HL-60 (cell line): ENCODE data around the gene FYN.

Source experiments
- DNase-seq, 2 experiments: peaks; one replicate each; pipeline ENCODE4 v3.0.0-alpha.2; 2010 to 2020; ENCODE audit warnings: low read depth in 1 of 2, low spot score in 1 of 2
- H3K27ac ChIP-seq: fragments of 250-450 bp; sonication (Bioruptor Pico); replicated peaks from 2 replicates; pipeline ENCODE4 v1.5.1; 2020; ENCODE audit warnings: mild to moderate bottlenecking, moderate library complexity
- H3K27me3 ChIP-seq: fragments of 250-450 bp; sonication (Bioruptor Pico); 2 replicates; pipeline ENCODE4 v1.5.1; 2021; ENCODE audit warnings: mild to moderate bottlenecking, moderate library complexity; ENCODE audit not compliant: insufficient read depth, poor library complexity, severe bottlenecking
- H3K4me3 ChIP-seq: replicated peaks from 2 replicates; pipeline ENCODE4 v1.5.1; 2011; ENCODE audit warnings: mild to moderate bottlenecking, control low read depth, low read length; ENCODE audit not compliant: insufficient read depth
- GABPA ChIP-seq: IDR thresholded peaks from 2 replicates; pipeline ENCODE4 v1.6.1; 2012; ENCODE audit warnings: low read depth
- POLR2AphosphoS5 ChIP-seq: IDR thresholded peaks from 2 replicates; pipeline ENCODE4 v1.6.1; 2012; ENCODE audit warnings: low read depth
- SPI1 ChIP-seq: IDR thresholded peaks from 2 replicates; pipeline ENCODE4 v1.6.1; 2012; ENCODE audit warnings: low read depth, mild to moderate bottlenecking, borderline replicate concordance
- TF ChIP-seq, protein P1 (sequence below): IDR thresholded peaks from one replicate; pipeline ENCODE4 v1.5.1; 2011; ENCODE audit warnings: low read length, control low read depth, inconsistent platforms; ENCODE audit not compliant: insufficient read depth
- TF ChIP-seq, protein P2 (sequence below): IDR thresholded peaks from 2 replicates; pipeline ENCODE4 v1.6.1; 2012; ENCODE audit warnings: low read depth; ENCODE audit not compliant: insufficient replicate concordance

FYN gene

DNA sequence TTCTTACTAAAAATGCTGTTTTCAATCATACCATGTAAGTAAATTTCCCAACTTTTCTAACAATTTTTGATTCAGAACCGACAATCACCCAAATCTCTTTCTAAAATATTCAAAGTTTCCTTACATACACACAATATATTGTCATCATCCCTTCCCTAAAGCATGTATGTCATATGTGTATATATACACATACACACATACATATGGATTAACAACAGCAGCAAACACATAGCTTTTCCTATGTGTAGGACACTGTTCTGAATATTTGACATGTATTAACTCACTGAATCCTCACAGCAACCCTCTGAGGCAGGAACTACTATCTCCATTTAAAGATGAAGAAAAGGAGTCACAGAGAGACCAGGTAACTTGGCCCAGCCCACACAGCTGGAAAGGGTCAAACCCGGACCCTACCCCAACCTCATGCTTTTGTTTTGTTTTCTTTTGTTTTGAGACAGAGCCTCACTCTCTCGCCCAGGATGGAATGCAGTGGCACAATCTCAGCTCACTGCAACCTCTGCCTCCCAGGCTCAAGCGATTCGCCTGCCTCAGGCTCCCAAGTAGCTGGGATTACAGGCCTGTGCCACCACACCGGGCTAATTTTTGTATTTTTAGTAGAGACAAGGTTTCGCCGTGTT is 7.2 kb downstream of the FYN start:
- H3K27ac ChIP-seq = no peak overlapping the region
- no peak overlapping the region for H3K4me3 ChIP-seq
- TF ChIP-seq POLR2AphosphoS5 (no peak), GABPA (no peak), SPI1 (no peak)
- TF ChIP-seq, protein P1, sequence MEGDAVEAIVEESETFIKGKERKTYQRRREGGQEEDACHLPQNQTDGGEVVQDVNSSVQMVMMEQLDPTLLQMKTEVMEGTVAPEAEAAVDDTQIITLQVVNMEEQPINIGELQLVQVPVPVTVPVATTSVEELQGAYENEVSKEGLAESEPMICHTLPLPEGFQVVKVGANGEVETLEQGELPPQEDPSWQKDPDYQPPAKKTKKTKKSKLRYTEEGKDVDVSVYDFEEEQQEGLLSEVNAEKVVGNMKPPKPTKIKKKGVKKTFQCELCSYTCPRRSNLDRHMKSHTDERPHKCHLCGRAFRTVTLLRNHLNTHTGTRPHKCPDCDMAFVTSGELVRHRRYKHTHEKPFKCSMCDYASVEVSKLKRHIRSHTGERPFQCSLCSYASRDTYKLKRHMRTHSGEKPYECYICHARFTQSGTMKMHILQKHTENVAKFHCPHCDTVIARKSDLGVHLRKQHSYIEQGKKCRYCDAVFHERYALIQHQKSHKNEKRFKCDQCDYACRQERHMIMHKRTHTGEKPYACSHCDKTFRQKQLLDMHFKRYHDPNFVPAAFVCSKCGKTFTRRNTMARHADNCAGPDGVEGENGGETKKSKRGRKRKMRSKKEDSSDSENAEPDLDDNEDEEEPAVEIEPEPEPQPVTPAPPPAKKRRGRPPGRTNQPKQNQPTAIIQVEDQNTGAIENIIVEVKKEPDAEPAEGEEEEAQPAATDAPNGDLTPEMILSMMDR = no peak
- TF ChIP-seq, protein P2, sequence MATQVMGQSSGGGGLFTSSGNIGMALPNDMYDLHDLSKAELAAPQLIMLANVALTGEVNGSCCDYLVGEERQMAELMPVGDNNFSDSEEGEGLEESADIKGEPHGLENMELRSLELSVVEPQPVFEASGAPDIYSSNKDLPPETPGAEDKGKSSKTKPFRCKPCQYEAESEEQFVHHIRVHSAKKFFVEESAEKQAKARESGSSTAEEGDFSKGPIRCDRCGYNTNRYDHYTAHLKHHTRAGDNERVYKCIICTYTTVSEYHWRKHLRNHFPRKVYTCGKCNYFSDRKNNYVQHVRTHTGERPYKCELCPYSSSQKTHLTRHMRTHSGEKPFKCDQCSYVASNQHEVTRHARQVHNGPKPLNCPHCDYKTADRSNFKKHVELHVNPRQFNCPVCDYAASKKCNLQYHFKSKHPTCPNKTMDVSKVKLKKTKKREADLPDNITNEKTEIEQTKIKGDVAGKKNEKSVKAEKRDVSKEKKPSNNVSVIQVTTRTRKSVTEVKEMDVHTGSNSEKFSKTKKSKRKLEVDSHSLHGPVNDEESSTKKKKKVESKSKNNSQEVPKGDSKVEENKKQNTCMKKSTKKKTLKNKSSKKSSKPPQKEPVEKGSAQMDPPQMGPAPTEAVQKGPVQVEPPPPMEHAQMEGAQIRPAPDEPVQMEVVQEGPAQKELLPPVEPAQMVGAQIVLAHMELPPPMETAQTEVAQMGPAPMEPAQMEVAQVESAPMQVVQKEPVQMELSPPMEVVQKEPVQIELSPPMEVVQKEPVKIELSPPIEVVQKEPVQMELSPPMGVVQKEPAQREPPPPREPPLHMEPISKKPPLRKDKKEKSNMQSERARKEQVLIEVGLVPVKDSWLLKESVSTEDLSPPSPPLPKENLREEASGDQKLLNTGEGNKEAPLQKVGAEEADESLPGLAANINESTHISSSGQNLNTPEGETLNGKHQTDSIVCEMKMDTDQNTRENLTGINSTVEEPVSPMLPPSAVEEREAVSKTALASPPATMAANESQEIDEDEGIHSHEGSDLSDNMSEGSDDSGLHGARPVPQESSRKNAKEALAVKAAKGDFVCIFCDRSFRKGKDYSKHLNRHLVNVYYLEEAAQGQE = no peak
- peaks cover 2% of the 10 kb centered on the region for H3K27me3 ChIP-seq
- DNase-seq = no peak

DNA sequence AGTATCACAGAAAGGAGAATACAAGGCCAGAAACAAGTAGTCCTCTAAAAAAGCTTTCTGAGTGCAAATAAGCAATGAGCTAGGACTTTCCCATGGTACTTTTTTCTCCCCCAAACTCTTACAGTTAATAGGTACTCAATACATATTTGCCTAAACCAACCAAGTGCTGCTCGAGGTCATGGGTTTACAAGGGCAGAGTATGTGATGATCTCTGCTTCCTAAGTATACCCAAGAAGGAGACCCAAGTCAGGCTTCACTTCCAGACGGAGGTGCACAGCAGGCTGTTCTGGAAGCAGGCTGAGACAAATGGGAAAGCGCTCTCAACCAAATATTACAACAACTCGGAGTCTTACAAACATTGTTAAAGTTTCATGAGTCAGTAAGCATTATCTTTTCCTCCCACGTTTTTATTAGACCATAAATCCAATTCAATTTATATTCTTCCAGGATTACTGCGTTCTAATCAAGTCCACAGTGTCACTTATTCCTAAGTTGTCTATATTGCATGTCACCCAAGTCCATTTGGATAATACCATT is 8.1 kb downstream of the FYN start:
- DNase-seq = no peak
- H3K27ac ChIP-seq = no peak overlapping the region

DNA sequence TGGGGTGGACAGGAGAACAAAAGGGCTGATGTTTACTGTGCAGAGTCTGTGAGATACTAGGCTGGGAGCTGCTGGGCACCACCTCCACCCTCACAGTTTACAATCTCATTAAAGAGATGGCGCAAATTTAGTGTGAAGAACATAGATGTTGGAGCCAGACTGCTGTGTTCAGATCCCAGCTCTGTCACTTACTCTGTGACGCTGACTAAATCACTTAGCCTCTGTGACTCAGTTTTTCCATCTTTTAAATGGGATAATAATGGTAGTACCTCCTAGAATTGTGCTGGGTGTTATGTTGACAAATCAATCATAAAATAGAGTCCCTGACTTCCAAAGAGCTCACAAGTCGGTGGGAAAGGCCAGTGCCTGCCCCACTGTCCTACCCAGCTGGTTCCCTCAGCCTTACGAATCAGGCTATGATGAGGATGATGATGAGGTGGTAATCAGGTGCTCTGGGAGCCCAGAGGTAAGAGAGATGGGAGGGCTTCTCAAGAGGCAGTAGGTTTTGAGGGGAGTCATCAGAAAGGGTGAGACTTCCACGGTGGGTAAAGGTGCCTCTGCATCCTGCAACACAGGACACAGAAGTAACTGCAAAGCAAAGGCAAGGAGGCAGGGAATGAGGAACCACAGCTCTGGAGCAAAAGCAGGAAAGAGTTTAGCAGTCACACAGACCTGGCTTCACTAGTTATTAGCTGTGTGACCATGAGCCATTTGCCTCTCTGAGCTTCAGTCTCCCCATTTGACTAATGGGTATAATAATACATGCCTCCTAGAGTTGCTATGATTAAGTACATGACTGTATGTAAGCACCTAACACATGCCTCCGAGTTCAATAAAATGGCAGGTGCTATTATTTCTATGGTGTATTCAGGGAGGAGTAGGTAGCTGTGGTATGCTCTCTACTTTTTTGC is 8.9 kb downstream of the FYN start:
- no peak for TF ChIP-seq GABPA
- DNase-seq = no peak
- Histone ChIP-seq H3K4me3 (no peak overlapping the region), H3K27ac (no peak overlapping the region), H3K27me3 (peaks cover 2% of the 10 kb centered on the region)

More for the DNA sequence above, 8.1 kb downstream of the FYN start:
- Histone ChIP-seq H3K4me3 (no peak overlapping the region), H3K27me3 (peaks cover 2% of the 10 kb centered on the region)
- TF ChIP-seq, protein P1 = no peak
- TF ChIP-seq, protein P2 = no peak
- TF ChIP-seq POLR2AphosphoS5 (no peak), GABPA (no peak), SPI1 (no peak)

DNA sequence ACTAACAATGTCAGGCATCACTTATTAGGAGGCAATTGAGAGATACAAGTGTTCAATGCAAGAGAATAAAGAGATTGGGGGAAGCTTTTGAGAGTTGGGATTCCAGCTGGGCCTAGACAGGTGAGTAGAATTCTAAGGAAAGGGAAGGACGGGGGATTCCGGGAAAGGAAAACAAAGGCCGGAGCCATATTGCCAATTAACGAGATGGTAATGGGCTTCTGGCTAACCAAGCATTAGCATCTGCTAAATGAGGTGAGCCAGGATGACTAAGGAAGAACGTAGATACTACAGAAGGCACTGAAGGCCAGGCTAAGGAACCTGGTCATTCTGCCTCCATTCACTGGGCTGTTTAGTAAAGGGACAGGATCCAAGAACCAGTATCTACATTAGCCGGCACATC is 10.5 kb downstream of the FYN start:
- DNase-seq = no peak
- Histone ChIP-seq H3K27ac (no peak overlapping the region), H3K27me3 (peaks cover 2% of the 10 kb centered on the region), H3K4me3 (no peak overlapping the region)
- TF ChIP-seq, protein P1 = no peak
- no peak for TF ChIP-seq GABPA
